HG03103 (cell line): ENCODE data around the gene CFAP157.

Source experiments
- ATAC-seq: cut with Tn5 transposase; IDR thresholded peaks from one replicate; pipeline ENCODE4 v1.9.1; 2021; ENCODE audit warnings: low read depth; ENCODE audit not compliant: unreplicated experiment

The CFAP157 gene

GRCh38 chr9:127714951-127715469 is 8.2 kb downstream of the CFAP157 start:
- ATAC-seq, result no peak

GRCh38 chr9:127715470-127716337 is 8.9 kb downstream of the CFAP157 start, which contains the start of the genes PTRH1 and TTC16:
Gene PTRH1 (minus strand): TSS chr9:127715663. CDS start chr9:127715639, 24 bp downstream.
Gene TTC16 (plus strand): TSS chr9:127716079. CDS start chr9:127716146, 67 bp downstream.
- peak; percentile 87 for ATAC-seq

DNA sequence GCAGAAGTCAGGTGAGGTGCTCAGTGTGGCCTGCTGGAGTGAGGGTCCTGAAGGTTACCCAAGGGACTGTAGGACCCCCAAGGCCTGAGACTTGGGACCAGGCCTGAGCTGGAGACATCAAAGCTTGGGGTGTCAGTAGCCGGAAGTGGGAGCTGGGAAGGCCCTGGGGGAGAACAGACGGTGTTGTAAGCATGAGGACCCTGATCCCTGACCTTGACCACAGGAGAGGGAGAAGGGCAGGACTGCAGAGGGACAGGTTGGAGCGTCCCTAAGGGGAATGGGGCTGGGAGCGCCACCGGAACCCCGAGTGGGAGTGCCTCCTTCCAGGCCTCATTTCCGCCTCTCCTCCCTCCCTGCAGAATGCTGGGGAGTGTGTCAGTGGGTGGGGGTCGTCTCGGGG is 9.6 kb downstream of the CFAP157 start:
- no peak for ATAC-seq

DNA sequence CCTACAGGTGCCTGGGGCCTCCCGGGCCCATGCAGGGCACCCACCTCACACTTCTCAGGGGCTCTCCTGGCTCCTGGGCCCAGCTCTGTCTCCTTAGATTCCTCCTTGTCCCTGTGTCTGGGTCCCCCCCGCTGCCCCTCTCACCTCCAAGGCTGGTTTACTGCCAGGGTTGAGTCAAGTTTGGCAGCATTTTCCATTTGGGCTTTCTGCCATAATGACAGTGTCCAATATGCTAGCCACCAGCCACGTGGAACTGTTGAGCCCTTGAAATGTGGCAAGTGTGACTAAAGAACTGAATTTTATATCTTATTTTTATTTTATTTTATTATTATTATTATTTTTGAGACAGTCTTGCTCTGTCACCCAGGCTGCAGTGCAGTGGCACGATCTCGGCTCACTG is 11.0 kb downstream of the CFAP157 start:
- ATAC-seq, result no peak

GRCh38 chr9:127720031-127720864 is 13.5 kb downstream of the CFAP157 start:
- no peak for ATAC-seq

DNA sequence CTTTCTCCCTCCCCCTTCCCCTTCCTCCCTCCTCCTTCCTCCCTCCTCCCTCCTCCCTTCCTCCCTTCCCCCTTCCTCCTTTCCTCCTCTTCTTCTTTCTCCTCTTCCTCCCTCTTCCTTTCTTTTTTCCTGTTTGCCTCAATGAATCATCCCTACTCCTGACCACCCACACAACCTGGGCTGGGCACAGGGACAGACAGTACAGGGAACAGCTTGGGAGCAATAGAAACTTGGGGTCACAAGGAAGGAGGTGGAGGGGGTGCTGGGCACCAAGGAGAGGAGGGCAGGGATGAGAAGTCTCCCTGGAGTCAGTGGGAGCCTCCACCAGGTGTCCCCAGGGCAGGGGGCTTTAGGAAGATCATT is 14.1 kb downstream of the CFAP157 start:
- ATAC-seq, result no peak

DNA sequence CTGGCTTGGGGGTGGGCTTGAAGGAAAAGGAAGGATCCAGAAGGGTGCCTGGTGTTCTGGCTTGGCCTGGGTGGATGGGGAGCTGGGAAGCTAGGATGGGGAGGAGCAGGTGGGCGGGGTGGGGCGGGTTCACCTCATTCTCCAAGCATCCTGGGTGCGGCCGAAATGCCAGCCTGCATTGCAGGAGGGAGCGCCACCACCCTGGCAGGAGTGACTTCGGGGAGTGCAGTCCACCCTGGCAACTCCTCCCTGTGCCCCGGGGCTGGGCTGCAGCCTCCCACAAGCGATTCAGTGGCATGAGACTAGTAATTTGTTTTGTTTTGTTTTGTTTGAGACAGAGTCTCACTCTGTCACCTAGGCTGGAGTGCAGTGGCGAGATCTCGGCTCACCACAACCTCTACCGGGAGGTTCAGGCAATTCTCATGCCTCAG is 14.6 kb downstream of the CFAP157 start:
- ATAC-seq, result no peak

GRCh38 chr9:127722055-127722745 is 15.4 kb downstream of the CFAP157 start:
- ATAC-seq, result no peak

DNA sequence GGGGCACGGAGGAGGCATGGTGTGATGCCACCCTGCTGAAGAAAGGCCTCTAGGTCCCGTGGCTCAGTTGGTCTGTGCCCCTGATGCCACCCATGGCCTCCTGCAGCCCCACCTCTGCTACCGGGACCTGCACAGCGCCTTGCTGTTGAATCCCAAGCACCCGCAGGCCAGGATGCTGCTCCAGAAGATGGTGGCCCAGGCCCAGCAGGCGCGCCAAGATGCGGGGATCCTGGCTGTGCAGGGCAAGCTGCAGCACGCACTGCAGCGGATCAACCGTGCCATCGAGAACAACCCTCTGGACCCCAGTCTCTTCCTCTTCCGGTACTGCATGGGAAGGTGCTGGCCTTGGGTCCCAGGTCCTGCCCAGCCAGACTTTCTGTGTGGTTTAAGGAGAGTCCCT is 16.2 kb downstream of the CFAP157 start:
- ATAC-seq, result no peak

- ATAC-seq, result no peak
These were observed 16.7 kb downstream of the CFAP157 start for GRCh38 chr9:127723444-127723843.

- no peak for ATAC-seq
These were observed 17.2 kb downstream of the CFAP157 start for GRCh38 chr9:127724012-127724411.

GRCh38 chr9:127726871-127727270 is 20.1 kb downstream of the CFAP157 start:
- ATAC-seq, result no peak

GRCh38 chr9:127728808-127729207 is 22.0 kb downstream of the CFAP157 start:
- ATAC-seq, result no peak

DNA sequence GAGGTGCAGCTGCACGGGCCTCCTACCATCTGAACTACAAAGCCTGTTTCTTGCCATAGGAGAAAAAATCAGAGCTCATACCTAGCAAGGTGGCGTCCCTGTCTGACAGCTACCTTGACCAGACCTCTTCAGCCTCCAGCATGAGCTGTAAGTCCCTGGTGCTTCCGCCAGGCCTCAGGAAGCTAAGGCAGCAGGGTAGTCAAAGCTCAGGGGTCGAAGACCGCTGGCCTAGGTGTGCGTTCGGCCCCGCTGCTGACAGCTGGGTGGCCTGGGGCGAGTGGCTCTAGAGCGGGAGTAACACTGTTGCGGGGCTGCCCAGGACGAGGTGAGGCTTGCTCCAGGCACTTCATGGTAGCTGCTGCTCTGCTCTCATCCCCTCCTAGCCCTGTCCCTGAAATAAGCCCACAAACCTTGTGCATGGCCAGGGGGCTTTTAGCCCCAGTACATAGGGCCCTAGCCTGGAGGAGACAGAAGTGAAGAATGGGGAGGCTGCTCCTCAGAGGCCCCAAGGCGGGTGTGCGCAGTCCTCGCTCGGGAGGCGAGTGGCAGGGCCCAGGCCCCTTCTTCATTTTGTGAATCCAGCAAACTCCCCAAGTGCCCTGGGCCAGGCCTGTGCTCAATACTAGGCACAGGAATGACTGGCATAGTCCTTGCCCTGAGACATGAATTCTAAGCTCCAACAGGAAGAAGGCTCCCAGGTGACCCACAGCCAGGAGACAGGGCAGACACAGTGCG is 22.9 kb downstream of the CFAP157 start:
- ATAC-seq, result no peak

- no peak for ATAC-seq
These were observed 23.5 kb downstream of the CFAP157 start for GRCh38 chr9:127730262-127730661.

GRCh38 chr9:127730799-127731410 is 24.1 kb downstream of the CFAP157 start:
- ATAC-seq, result no peak

DNA sequence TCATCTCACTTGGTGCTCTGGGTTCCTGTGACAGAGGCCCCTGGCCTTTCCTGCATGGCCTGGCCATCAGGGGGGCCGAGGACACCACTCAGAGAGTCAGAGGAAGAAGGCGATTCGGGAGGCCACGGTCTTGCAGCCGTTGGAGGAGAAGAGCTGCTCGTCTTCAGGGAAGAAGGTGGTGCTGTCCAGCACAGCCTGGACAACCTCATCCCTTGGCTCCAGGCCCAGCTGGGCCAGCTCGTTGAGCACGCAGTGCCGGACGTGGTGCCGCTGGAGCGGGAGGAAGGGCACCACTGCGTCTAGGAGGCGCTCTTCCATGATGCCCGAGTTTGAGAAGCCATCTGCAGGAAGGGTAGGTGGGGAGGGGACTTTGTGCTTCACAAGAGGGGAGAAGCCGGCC is 25.1 kb downstream of the CFAP157 start:
- no peak for ATAC-seq

- no peak for ATAC-seq
These were observed 25.7 kb downstream of the CFAP157 start for GRCh38 chr9:127732444-127732843.

- no peak for ATAC-seq
These were observed 26.8 kb downstream of the CFAP157 start for GRCh38 chr9:127733614-127734013.
